PC-9 (cell line): ENCODE measurements around the gene THBS1.

Source experiments
- CTCF ChIP-seq: fragments of 200-600 bp; sonication (generic); conservative IDR thresholded peaks from 2 replicates; pipeline ENCODE4 v1.6.1; 2017; ENCODE audit warnings: mixed run types, antibody characterized with exemption, mild to moderate bottlenecking, moderate library complexity
- EZH2 ChIP-seq: fragments of 200-600 bp; sonication (generic); IDR thresholded peaks from 2 replicates; pipeline ENCODE4 v1.8.0; 2017; ENCODE audit warnings: antibody characterized with exemption, low read depth

GRCh38 chr15:39585871-39586301 is 5.0 kb downstream of the THBS1 start:
- no peak for TF ChIP-seq CTCF
- TF ChIP-seq EZH2 = no peak
